Measurements from ENCODE around the gene ANKRD2. TPM values are rescaled to one million over a fixed set of nuclear protein-coding genes. Genes with fewer than 3 reads are reported as not detected.

The ANKRD2 gene
- polyA plus RNA-seq, 5 donors, result 0.27 to 0.90 (median 0.30) TPM; not detected in 1

Other genes with a start within 250 kb of the ANKRD2 start
- gene FRAT2, start 238.1 kb upstream of the ANKRD2 start, polyA plus RNA-seq (ENCODE audit: insufficient read depth in 1 of 5, insufficient read length in 5 of 5, low replicate concordance in 1 of 5), result 1 to 10 TPM; 8.0 to 9.5 (median 8.7) TPM
- gene RRP12, start 171.4 kb upstream of the ANKRD2 start, polyA plus RNA-seq (ENCODE audit: insufficient read depth in 1 of 5, insufficient read length in 5 of 5, low replicate concordance in 1 of 5), result 10 to 100 TPM; 19.0 to 30.2 (median 23.1) TPM
- 100 to 1,000 TPM; 148 to 180 (median 158) TPM for gene PGAM1, start 146.6 kb upstream of the ANKRD2 start, polyA plus RNA-seq (ENCODE audit: insufficient read depth in 1 of 5, insufficient read length in 5 of 5, low replicate concordance in 1 of 5)
- gene EXOSC1, start 126.8 kb upstream of the ANKRD2 start, polyA plus RNA-seq (ENCODE audit: insufficient read depth in 1 of 5, insufficient read length in 5 of 5, low replicate concordance in 1 of 5), result 10 to 100 TPM; 34.8 to 40.6 (median 39.0) TPM
- 10 to 100 TPM; 42.6 to 47.6 (median 47.3) TPM for gene ZDHHC16, start 126.6 kb upstream of the ANKRD2 start, polyA plus RNA-seq (ENCODE audit: insufficient read depth in 1 of 5, insufficient read length in 5 of 5, low replicate concordance in 1 of 5)
- 100 to 1,000 TPM in 1 of 5 donors, 10 to 100 TPM in 4; 89.7 to 100 (median 92.1) TPM for gene MMS19, start 74.4 kb upstream of the ANKRD2 start, polyA plus RNA-seq (ENCODE audit: insufficient read depth in 1 of 5, insufficient read length in 5 of 5, low replicate concordance in 1 of 5)
- 10 to 100 TPM; 12.8 to 28.0 (median 18.2) TPM for gene UBTD1, start 73.9 kb upstream of the ANKRD2 start, polyA plus RNA-seq (ENCODE audit: insufficient read depth in 1 of 5, insufficient read length in 5 of 5, low replicate concordance in 1 of 5)
- 1 to 10 TPM in 1 of 5 donors, under 1 TPM in 4; 0.62 to 1.2 (median 0.86) TPM for gene HOGA1, start 11.6 kb downstream of the ANKRD2 start, polyA plus RNA-seq (ENCODE audit: insufficient read depth in 1 of 5, insufficient read length in 5 of 5, low replicate concordance in 1 of 5)
- not detected for gene C10orf62, start 16.9 kb downstream of the ANKRD2 start, polyA plus RNA-seq (ENCODE audit: insufficient read depth in 1 of 5, insufficient read length in 5 of 5, low replicate concordance in 1 of 5)
- gene MORN4, start 60.7 kb downstream of the ANKRD2 start, polyA plus RNA-seq (ENCODE audit: insufficient read depth in 1 of 5, insufficient read length in 5 of 5, low replicate concordance in 1 of 5), result 10 to 100 TPM; 14.7 to 19.8 (median 16.2) TPM
- gene PI4K2A, start 67.9 kb downstream of the ANKRD2 start, polyA plus RNA-seq (ENCODE audit: insufficient read depth in 1 of 5, insufficient read length in 5 of 5, low replicate concordance in 1 of 5), result 10 to 100 TPM; 13.1 to 15.9 (median 15.1) TPM
- 1 to 10 TPM; 4.5 to 6.2 (median 5.3) TPM for gene AVPI1, start 114.5 kb downstream of the ANKRD2 start, polyA plus RNA-seq (ENCODE audit: insufficient read depth in 1 of 5, insufficient read length in 5 of 5, low replicate concordance in 1 of 5)
- 10 to 100 TPM; 45.3 to 64.3 (median 58.7) TPM for gene MARVELD1, start 141.0 kb downstream of the ANKRD2 start, polyA plus RNA-seq (ENCODE audit: insufficient read depth in 1 of 5, insufficient read length in 5 of 5, low replicate concordance in 1 of 5)
- gene ZFYVE27, start 164.3 kb downstream of the ANKRD2 start, polyA plus RNA-seq (ENCODE audit: insufficient read depth in 1 of 5, insufficient read length in 5 of 5, low replicate concordance in 1 of 5), result 10 to 100 TPM; 22.3 to 34.6 (median 28.3) TPM
- 1 to 10 TPM; 3.5 to 9.7 (median 4.0) TPM for gene SFRP5, start 199.2 kb downstream of the ANKRD2 start, polyA plus RNA-seq (ENCODE audit: insufficient read depth in 1 of 5, insufficient read length in 5 of 5, low replicate concordance in 1 of 5)

All from right lung (tissue), 5 donors.